Activated CD8-positive, alpha-beta T cell treated with anti-CD3 and anti-CD28 coated beads, Interleukin-2, amount 10 ng/mL, durations not matched to agents 7 days and 5 days (primary cell): ENCODE data around the gene TOMM70. TPM values are rescaled to one million over a fixed set of nuclear protein-coding genes. Genes with fewer than 3 reads are reported as not detected.
"Not testable (repeated sequence)": the region's sequence is repeated elsewhere in the genome, so short reads cannot be mapped to it uniquely, and the experiment has no call there.

Source experiments
- ATAC-seq: fragments of 150-1000 bp; cut with Tn5 transposase; one replicate; pipeline ENCODE4 v1.10.0; 2021; ENCODE audit warnings: moderate library complexity
- CTCF ChIA-PET: fragments of 350-600 bp; sonication (Branson Sonifier 250); formaldehyde crosslinking; loops from one replicate; lab custom pipeline; 2021; ENCODE audit warnings: antibody characterized with exemption; lab: Charles Lee
- POLR2A ChIA-PET: fragments of 350-600 bp; sonication (Branson Sonifier 250); formaldehyde crosslinking; loops from one replicate; lab custom pipeline; 2021; ENCODE audit warnings: antibody characterized with exemption; lab: Charles Lee
- DNase-seq: peaks from one replicate; pipeline ENCODE4 v3.0.0-alpha.2; 2020
- H3K27ac Mint-ChIP-seq: one replicate; pipeline ENCODE4 v1.8.0; 2021; ENCODE audit warnings: mild to moderate bottlenecking, mixed read lengths
- H3K27me3 Mint-ChIP-seq: one replicate; pipeline ENCODE4 v1.8.0; 2021; ENCODE audit warnings: low read depth, mixed read lengths
- H3K36me3 Mint-ChIP-seq: one replicate; pipeline ENCODE4 v1.8.0; 2021; ENCODE audit warnings: low read depth, mixed read lengths
- H3K4me1 Mint-ChIP-seq: one replicate; pipeline ENCODE4 v1.8.0; 2021; ENCODE audit warnings: low read depth, mixed read lengths
- H3K4me3 Mint-ChIP-seq: one replicate; pipeline ENCODE4 v1.8.0; 2021; ENCODE audit warnings: mild to moderate bottlenecking, mixed read lengths
- H3K9me3 Mint-ChIP-seq: one replicate; pipeline ENCODE4 v1.8.0; 2022; ENCODE audit warnings: mixed read lengths; ENCODE audit not compliant: insufficient read depth
- total RNA-seq, 2 experiments: library from RNA; stranded (reverse); gene quantifications; one replicate each; pipeline ENCODE4 v1.2.3, GENCODE V29; 2021

Gene TOMM70
- total RNA-seq, 2 experiments from 2014 or later: 42.1 to 43.8 TPM

DNA sequence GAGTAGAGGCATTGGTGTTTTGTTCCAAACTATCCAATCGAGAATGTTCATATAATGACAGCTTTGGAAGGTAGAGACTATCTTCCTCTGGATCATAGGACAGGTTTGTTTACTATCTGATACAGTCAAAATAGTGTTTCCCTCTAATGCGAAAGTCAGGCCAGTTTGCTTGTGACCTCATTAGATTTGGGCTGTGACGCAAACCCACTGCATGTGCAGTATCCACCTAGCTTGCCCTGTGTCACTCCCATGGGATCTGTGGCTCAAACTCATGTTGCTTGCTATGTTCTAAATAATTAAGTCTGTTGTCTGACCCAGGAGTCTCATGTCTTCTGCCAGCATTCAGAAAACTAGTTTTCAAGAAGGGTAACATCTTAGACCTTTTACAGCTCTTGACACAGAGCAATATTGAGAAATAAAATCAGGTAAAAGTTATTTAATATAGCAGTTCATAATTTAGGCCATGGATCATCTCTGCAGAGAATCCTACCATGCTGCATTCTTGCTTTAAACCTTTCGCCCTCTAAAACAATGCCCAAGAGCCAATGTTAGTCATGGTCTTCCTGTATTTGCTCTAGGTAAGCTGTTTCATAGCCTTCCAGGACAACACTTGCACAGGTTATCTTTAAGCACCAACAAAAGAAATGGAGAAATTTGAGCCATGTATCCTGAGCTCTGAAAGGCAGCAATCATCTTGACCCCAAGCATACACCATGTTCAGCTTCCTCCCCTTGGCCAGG is 40.0 kb downstream of the TOMM70 start:
- Mint-ChIP-seq H3K9me3 (no peaks in the 10 kb centered on the region), H3K4me1 (no peaks in the 10 kb centered on the region), H3K27me3 (no peaks in the 10 kb centered on the region), H3K27ac (no peak overlapping the region), H3K4me3 (no peak overlapping the region), H3K36me3 (peaks cover 69% of the 10 kb centered on the region)
- ChIA-PET CTCF (no interaction called here), POLR2A (interaction anchor here (0.6 kb wide), 2 partner anchors 25 to 423 kb away, joined by 3 to 6 read pairs; no protein-coding TSS in a partner anchor)
- ATAC-seq (no peak), DNase-seq (no peak)

DNA sequence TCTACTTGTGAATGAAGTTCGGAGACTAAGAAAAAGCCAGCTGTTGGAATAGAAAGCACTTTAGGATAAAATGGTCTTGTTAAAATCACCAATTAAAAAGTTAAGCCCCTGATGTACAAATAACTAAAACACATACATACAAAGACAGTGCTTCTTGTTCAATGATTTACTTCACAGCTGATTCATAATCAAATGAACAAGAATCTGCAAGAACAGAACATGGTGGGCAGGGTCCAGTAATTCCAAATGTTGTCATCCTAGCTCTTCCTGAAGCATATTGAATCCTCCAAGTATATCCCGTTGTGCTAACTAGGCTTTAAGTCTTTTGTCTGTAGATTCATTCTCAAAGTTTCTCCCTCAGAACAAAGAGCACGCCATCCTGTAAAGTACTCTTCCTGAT is 41.9 kb downstream of the TOMM70 start:
- Mint-ChIP-seq H3K27ac (no peak overlapping the region), H3K4me1 (no peaks in the 10 kb centered on the region), H3K27me3 (no peaks in the 10 kb centered on the region), H3K4me3 (no peak overlapping the region), H3K36me3 (peaks cover 62% of the 10 kb centered on the region), H3K9me3 (no peaks in the 10 kb centered on the region)
- CTCF ChIA-PET: interaction anchor here (0.6 to 0.9 kb wide), 2 partner anchors 15 to 414 kb away, joined by 3 to 4 read pairs; no protein-coding TSS in a partner anchor
- POLR2A ChIA-PET: no interaction called here
- DNase-seq: no peak
- ATAC-seq: no peak

DNA sequence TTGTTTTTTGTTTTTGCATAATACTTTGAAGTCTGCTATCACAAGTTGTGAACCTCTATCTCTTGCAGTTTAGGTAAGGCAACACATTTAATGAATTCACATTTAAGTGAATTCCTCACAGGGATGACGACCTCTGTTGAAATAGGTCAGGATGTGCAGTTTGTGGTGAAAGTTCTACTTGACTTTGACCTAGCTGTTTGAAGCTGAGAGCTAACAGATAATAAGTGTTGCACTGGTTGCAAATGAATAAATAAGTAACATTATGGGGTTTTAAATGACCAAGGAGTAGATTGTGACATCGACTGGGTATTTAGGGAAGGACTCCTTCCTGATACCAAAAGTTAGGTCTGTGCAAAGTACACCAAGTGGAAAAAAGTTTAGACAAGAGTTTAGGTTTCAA is 42.5 kb downstream of the TOMM70 start:
- Mint-ChIP-seq H3K27ac (peak overlapping the region; percentile 10), H3K27me3 (no peaks in the 10 kb centered on the region), H3K4me3 (no peak overlapping the region), H3K4me1 (no peaks in the 10 kb centered on the region), H3K36me3 (peaks cover 60% of the 10 kb centered on the region), H3K9me3 (no peaks in the 10 kb centered on the region)
- no peak for DNase-seq
- ATAC-seq: no peak
- CTCF ChIA-PET: interaction anchor here (0.9 kb wide), 1 partner anchor 14 kb away, joined by 3 read pairs; no protein-coding TSS in a partner anchor
- POLR2A ChIA-PET: no interaction called here

DNA sequence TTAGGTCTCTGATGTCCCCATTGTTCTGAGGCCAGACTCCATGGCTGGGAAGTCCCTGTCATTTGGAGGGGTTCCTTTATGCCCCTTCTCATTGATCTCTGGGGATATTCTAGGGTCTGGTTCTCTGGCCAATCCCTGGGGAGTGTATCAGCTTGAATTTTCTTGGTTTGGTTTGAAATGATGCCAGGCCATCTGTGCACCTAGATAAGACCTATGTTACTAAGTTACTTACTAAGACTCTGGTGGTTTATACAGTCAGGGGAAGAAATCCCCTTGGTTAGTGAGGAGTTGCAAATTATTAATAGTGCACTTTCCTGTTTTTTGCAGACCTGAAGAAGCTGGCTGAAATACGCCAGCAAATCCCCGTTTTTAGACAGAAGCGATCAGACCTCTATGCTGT is 46.0 kb downstream of the TOMM70 start:
- POLR2A ChIA-PET: interaction anchor here (1.5 kb wide), 1 partner anchor 47 kb away, joined by 3 read pairs; the partner anchor contains the start of gene LNP1
- peaks cover 59% of the 10 kb centered on the region for H3K36me3 Mint-ChIP-seq
- H3K4me1 Mint-ChIP-seq: no peaks in the 10 kb centered on the region
- ATAC-seq (no peak), DNase-seq (no peak)
- CTCF ChIA-PET: interaction anchor here (0.9 to 1.5 kb wide), 3 partner anchors 11 to 26 kb away, joined by 3 to 4 read pairs (median 4); no protein-coding TSS in a partner anchor
- no peaks in the 10 kb centered on the region for H3K9me3 Mint-ChIP-seq
- no peak overlapping the region for H3K27ac Mint-ChIP-seq
- H3K4me3 Mint-ChIP-seq: no peak overlapping the region
- no peaks in the 10 kb centered on the region for H3K27me3 Mint-ChIP-seq

DNA sequence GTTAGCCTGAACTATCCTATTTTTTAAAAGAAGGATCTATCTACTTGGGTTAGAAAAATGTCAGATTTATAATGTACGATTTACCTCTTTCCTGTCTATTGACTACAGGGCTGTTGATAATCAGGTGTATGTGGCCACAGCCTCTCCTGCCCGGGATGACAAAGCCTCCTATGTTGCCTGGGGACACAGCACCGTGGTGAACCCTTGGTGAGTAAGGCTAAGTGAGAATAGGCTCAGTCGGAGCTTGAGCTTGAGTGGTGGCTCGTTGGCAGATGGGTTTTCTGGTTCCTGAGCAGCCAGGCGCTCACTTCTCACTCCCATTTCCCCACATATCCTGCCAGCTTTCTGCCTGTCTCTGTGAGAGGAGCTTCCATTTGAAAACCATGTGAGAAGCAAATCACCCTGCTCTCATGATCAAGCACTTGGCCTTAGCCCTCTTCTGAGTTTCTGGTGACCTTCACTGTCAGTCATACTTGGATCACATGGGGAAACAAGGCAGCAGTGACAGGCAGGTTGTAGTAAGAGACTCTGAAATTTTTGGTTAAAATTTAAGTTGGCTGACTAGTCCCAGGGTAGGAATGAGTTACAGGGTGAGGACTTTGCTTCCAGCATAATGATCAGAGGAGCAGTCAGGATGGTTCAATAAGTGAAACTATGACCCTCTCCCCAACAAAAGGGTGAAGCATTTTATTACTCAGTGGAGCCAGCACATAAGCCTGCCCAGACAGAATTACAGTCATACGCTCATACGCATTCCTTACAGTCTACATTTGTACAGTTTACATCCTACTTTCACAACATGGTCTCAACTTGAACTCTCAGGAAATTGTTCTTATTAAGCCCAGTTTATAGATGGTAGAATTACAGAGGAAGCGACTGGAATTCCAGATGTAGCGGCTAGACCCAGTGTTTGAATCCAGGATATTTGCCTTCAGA is 48.3 kb downstream of the TOMM70 start:
- H3K36me3 Mint-ChIP-seq: peaks cover 62% of the 10 kb centered on the region
- H3K4me1 Mint-ChIP-seq: no peaks in the 10 kb centered on the region
- POLR2A ChIA-PET: no interaction called here
- no peaks in the 10 kb centered on the region for H3K27me3 Mint-ChIP-seq
- DNase-seq (no peak), ATAC-seq (no peak)
- no peak overlapping the region for H3K4me3 Mint-ChIP-seq
- no peaks in the 10 kb centered on the region for H3K9me3 Mint-ChIP-seq
- H3K27ac Mint-ChIP-seq: no peak overlapping the region
- CTCF ChIA-PET: no interaction called here

DNA sequence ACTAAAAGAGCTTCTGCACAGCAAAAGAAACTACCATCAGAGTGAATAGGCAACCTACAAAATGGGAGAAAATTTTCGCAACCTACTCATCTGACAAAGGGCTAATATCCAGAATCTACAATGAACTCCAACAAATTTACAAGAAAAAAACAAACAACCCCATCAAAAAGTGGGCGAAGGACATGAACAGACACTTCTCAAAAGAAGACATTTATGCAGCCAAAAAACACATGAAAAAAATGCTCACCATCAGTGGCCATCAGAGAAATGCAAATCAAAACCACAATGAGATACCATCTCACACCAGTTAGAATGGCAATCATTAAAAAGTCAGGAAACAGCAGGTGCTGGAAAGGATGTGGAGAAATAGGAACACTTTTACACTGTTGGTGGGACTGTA is 49.1 kb downstream of the TOMM70 start:
- H3K4me1 Mint-ChIP-seq, CTCF ChIA-PET, H3K4me3 Mint-ChIP-seq, DNase-seq, ATAC-seq, H3K27ac Mint-ChIP-seq, H3K27me3 Mint-ChIP-seq, H3K9me3 Mint-ChIP-seq, POLR2A ChIA-PET: not testable (repeated sequence)
- peaks cover 64% of the 10 kb centered on the region for H3K36me3 Mint-ChIP-seq

DNA sequence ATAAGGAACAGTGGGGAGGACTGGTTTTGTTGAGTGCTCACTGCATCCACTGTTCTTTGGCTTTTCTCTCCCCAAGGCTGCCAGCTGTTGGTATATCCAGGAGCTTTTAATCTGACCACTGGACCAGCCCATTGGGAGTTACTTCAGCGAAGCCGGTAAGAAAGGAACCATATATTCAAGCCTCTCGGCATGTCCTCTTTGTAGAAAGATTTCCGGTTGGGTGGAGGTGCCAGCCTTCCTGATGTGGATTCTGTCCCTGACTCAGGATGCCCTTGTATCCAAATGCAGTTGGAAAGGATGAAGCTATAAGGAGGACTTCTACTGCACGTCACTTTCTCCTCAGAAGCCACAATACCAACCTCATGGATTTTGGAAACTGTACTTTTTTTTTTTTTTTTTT is 52.2 kb downstream of the TOMM70 start:
- Mint-ChIP-seq H3K4me3 (no peak overlapping the region), H3K27ac (no peak overlapping the region), H3K27me3 (no peaks in the 10 kb centered on the region), H3K36me3 (peaks cover 75% of the 10 kb centered on the region), H3K9me3 (no peaks in the 10 kb centered on the region), H3K4me1 (peaks cover 7% of the 10 kb centered on the region)
- ATAC-seq: no peak
- DNase-seq: no peak
- POLR2A ChIA-PET: interaction anchor here (0.6 kb wide), 1 partner anchor 53 kb away, joined by 3 read pairs; no protein-coding TSS in a partner anchor
- CTCF ChIA-PET: interaction anchor here (0.9 kb wide), 2 partner anchors 25 to 517 kb away, joined by 3 to 4 read pairs; no protein-coding TSS in a partner anchor

DNA sequence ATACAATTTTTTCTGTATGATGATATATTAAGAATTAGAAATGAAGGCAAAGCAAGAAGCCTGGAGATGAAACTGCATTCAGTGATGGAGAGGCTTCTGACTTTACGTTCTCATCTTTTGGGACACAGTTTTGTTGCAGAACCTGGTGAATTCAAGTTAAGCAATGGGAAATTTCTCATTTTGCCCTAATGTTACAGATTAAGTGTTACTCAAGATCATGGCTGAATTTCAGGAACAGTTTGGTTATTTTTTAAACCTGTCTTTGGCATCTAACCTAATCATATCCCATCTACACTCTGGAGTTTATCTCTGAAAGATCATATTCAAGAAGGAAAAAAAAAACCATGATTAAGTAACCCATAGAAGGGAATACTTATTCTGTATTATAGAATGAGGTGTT is 60.4 kb downstream of the TOMM70 start:
- H3K27me3 Mint-ChIP-seq: no peaks in the 10 kb centered on the region
- H3K4me1 Mint-ChIP-seq: peaks cover 31% of the 10 kb centered on the region
- H3K9me3 Mint-ChIP-seq: peaks cover 6% of the 10 kb centered on the region
- DNase-seq (no peak), ATAC-seq (no peak)
- POLR2A ChIA-PET: no interaction called here
- H3K4me3 Mint-ChIP-seq: no peak overlapping the region
- H3K27ac Mint-ChIP-seq: no peak overlapping the region
- peaks cover 40% of the 10 kb centered on the region for H3K36me3 Mint-ChIP-seq
- CTCF ChIA-PET: no interaction called here

DNA sequence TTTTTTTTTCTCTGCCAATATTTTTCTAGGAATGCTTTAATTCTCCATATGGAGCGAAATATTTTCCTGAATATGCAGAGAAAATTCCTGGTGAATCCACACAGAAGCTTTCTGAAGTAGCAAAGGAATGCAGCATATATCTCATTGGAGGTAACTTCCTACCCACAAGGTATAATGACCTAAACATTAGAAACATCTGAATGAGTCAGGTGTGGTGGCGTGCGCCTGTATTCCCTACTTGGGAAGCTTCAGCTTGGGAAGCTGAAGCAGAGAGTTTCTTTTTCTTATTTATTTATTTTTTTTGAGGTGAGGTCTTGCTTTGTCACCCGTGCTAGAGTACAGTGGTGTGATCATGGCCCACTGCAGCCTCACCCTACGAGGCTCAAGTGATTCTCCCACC is 61.1 kb downstream of the TOMM70 start:
- H3K4me1 Mint-ChIP-seq: peaks cover 37% of the 10 kb centered on the region
- H3K27me3 Mint-ChIP-seq: no peaks in the 10 kb centered on the region

DNA sequence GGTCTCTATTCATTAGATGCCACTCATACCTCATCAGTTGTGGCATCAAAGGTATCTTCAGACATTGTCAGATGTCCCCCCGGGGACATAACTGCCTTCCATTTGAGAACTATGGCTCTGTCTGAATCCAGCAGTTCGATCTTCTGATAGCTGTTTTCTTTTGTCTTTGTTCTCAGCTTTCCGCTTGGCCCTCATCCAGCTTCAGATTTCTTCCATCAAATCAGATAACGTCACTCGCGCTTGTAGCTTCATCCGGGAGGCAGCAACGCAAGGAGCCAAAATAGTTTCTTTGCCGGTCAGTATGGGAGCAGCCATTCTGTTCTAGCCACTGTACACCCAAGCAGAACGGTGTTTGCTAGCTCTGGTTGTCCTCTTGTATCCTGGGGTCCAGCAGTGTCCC is 62.0 kb downstream of the TOMM70 start:
- Mint-ChIP-seq H3K36me3 (peaks cover 34% of the 10 kb centered on the region), H3K9me3 (peaks cover 6% of the 10 kb centered on the region), H3K4me3 (no peak overlapping the region), H3K4me1 (peaks cover 35% of the 10 kb centered on the region), H3K27ac (no peak overlapping the region), H3K27me3 (no peaks in the 10 kb centered on the region)
- ATAC-seq (no peak), DNase-seq (no peak)
- ChIA-PET POLR2A (interaction anchor here (0.6 kb wide), 2 partner anchors 45 to 238 kb away, joined by 3 to 4 read pairs; no protein-coding TSS in a partner anchor), CTCF (interaction anchor here (1.2 to 1.8 kb wide), 5 partner anchors 21 to 297 kb away, joined by 3 to 4 read pairs (median 4); no protein-coding TSS in a partner anchor)

More for the DNA sequence above, 61.1 kb downstream of the TOMM70 start:
- Mint-ChIP-seq H3K36me3 (peaks cover 39% of the 10 kb centered on the region), H3K27ac (no peak overlapping the region), H3K9me3 (peaks cover 6% of the 10 kb centered on the region), H3K4me3 (no peak overlapping the region)
- DNase-seq (no peak), ATAC-seq (no peak)
- ChIA-PET POLR2A (interaction anchor here (0.6 kb wide), 1 partner anchor 44 kb away, joined by 4 read pairs; no protein-coding TSS in a partner anchor), CTCF (interaction anchor here (1.5 kb wide), 1 partner anchor 24 kb away, joined by 4 read pairs; no protein-coding TSS in a partner anchor)

DNA sequence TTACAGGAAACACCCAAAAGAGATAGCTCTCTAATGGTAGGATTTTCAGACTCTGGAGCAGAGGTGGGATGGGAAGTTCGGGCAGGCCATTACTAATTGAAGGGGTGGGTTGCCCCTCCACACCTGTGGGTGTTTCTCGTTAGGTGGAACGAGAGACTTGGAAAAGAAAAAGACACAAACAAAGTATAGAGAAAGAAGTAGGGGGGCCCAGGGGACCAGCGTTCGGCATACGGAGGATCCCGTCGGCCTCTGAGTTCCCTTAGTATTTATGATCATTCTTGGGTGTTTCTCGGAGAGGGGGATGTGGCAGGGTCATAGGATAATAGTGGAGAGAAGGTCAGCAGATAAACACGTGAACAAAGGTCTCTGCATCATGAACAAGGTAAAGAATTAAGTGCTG is 64.7 kb downstream of the TOMM70 start:
- POLR2A ChIA-PET, ATAC-seq, H3K27me3 Mint-ChIP-seq, H3K27ac Mint-ChIP-seq, H3K9me3 Mint-ChIP-seq, DNase-seq: not testable (repeated sequence)
- peaks cover 23% of the 10 kb centered on the region for H3K4me1 Mint-ChIP-seq
- H3K36me3 Mint-ChIP-seq: peaks cover 17% of the 10 kb centered on the region
- CTCF ChIA-PET: interaction anchor here (1.3 to 1.8 kb wide), 3 partner anchors 10 to 505 kb away, joined by 3 to 8 read pairs (median 4); no protein-coding TSS in a partner anchor
- H3K4me3 Mint-ChIP-seq: peak overlapping the region; percentile 34
